MM.1S (cell line): ENCODE results near the gene ZMYM5.
"Not testable (repeated sequence)": the region's sequence is repeated elsewhere in the genome, so short reads cannot be mapped to it uniquely, and the experiment has no call there.

Source experiments
- DNase-seq: peaks from one replicate; pipeline ENCODE4 v3.0.0-alpha.2; 2015
- H2AFZ ChIP-seq: fragments of 300-600 bp; sonication (generic); 2 replicates; pipeline ENCODE4 v1.6.0; 2016; ENCODE audit warnings: antibody characterized with exemption, low read length
- H3F3A ChIP-seq: fragments of 300-600 bp; sonication (generic); 2 replicates; pipeline ENCODE4 v1.6.1; 2016; ENCODE audit warnings: mild to moderate bottlenecking, antibody characterized with exemption, low read length, moderate library complexity, mixed read lengths; ENCODE audit not compliant: insufficient read depth
- H3K27ac ChIP-seq: fragments of 300-600 bp; sonication (generic); 2 replicates; pipeline ENCODE4 v1.5.1; 2016; ENCODE audit warnings: mild to moderate bottlenecking, low read length
- H3K27me3 ChIP-seq: fragments of 300-600 bp; sonication (generic); replicated peaks from 2 replicates; pipeline ENCODE4 v1.6.0; 2016; ENCODE audit warnings: low read length; ENCODE audit not compliant: insufficient read depth
- H3K36me3 ChIP-seq: fragments of 300-600 bp; sonication (generic); replicated peaks from 2 replicates; pipeline ENCODE4 v1.6.1; 2016; ENCODE audit warnings: mild to moderate bottlenecking, low read length, mixed read lengths; ENCODE audit not compliant: insufficient read depth
- H3K4me1 ChIP-seq: fragments of 300-600 bp; sonication (generic); 2 replicates; pipeline ENCODE4 v1.6.1; 2016; ENCODE audit warnings: low read length, mixed read lengths
- H3K4me2 ChIP-seq: fragments of 300-600 bp; sonication (generic); 2 replicates; pipeline ENCODE4 v1.6.0; 2016; ENCODE audit warnings: low read depth, low read length
- H3K4me3 ChIP-seq: fragments of 300-600 bp; sonication (generic); 2 replicates; pipeline ENCODE4 v1.5.1; 2016; ENCODE audit warnings: low read length, mixed read lengths
- H3K79me2 ChIP-seq: fragments of 300-600 bp; sonication (generic); 2 replicates; pipeline ENCODE4 v1.6.1; 2016; ENCODE audit warnings: mixed run types, low read length, mixed read lengths
- H3K9ac ChIP-seq: fragments of 300-600 bp; sonication (generic); 2 replicates; pipeline ENCODE4 v1.6.1; 2016; ENCODE audit warnings: low read length, mixed read lengths
- H3K9me2 ChIP-seq: fragments of 300-600 bp; sonication (generic); replicated peaks from 2 replicates; pipeline ENCODE4 v1.6.1; 2016; ENCODE audit warnings: mild to moderate bottlenecking, low read length, mixed read lengths; ENCODE audit not compliant: insufficient read depth
- H3K9me3 ChIP-seq: fragments of 300-600 bp; sonication (generic); replicated peaks from 2 replicates; pipeline ENCODE4 v1.6.1; 2016; ENCODE audit warnings: mild to moderate bottlenecking, low read length, mixed read lengths; ENCODE audit not compliant: insufficient read depth
- H4K20me1 ChIP-seq: fragments of 300-600 bp; sonication (generic); 2 replicates; pipeline ENCODE4 v1.6.1; 2016; ENCODE audit warnings: mild to moderate bottlenecking, low read length, moderate library complexity, mixed read lengths; ENCODE audit not compliant: insufficient read depth
- CTCF ChIP-seq: fragments of 300-600 bp; sonication (generic); IDR thresholded peaks from 2 replicates; pipeline ENCODE4 v1.5.1; 2016; ENCODE audit warnings: antibody characterized with exemption, low read length, mixed read lengths
- EZH2 ChIP-seq: fragments of 300-600 bp; sonication (generic); optimal IDR thresholded peaks from 2 replicates; pipeline ENCODE3; 2017; ENCODE audit warnings: low read depth, mild to moderate bottlenecking, antibody characterized with exemption, low read length, mixed read lengths
- EZH2phosphoT487 ChIP-seq: fragments of 300-600 bp; sonication (generic); IDR thresholded peaks from 2 replicates; pipeline ENCODE4 v1.6.1; 2018; ENCODE audit warnings: antibody characterized with exemption, low read length

ZMYM5 gene

GRCh38 chr13:19862481-19863313 lies 752 bp downstream of the ZMYM5 start:
- H3K4me3 ChIP-seq = peak overlapping the region; percentile 72
- TF ChIP-seq EZH2 (no peak), CTCF (no peak), EZH2phosphoT487 (no peak)
- H4K20me1 ChIP-seq = no peaks in the 10 kb centered on the region
- no peaks in the 10 kb centered on the region for H3K27me3 ChIP-seq
- no peaks in the 10 kb centered on the region for H3K9me3 ChIP-seq
- peak overlapping the region; percentile 58; the same call in 1 of the 2 replicates for H2AFZ ChIP-seq
- peak overlapping the region; percentile 75 for H3K9ac ChIP-seq
- H3K36me3 ChIP-seq = no peaks in the 10 kb centered on the region
- H3F3A ChIP-seq = 0 out of 2 replicates have a peak, but pooled peaks cover 3% of the 10 kb centered on the region
- H3K9me2 ChIP-seq = no peaks in the 10 kb centered on the region
- DNase-seq = peak; percentile 27
- peak overlapping the region; percentile 69 for H3K4me2 ChIP-seq
- peak overlapping the region; percentile 68; the same call in 1 of the 2 replicates for H3K27ac ChIP-seq
- 0 out of 2 replicates have a peak, but pooled peaks cover 6% of the 10 kb centered on the region for H3K4me1 ChIP-seq
- H3K79me2 ChIP-seq = peaks cover 40% of the 10 kb centered on the region

DNA sequence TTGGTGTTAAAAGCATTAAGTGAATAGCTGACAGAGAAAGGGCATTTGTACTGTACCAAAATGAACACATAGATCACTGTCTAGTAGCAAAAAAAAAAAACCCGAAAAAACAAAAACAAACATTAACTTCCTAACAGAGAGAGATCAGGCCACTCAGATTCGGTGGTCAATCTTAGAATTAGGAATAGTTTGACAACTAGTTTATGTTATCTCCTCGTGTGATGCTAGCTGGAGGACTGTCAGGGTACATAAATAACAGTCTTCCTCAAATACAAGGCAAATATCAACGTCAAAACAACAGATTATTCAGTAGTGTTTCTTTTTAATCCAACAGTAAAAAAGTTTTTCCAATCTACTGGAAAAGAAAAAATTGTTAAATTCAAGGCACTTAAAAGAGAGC lies 1.7 kb downstream of the ZMYM5 start:
- no peaks in the 10 kb centered on the region for H3K9me3 ChIP-seq
- no peak overlapping the region for H2AFZ ChIP-seq
- no peak for TF ChIP-seq EZH2
- 0 out of 2 replicates have a peak, but pooled peaks cover 3% of the 10 kb centered on the region for H3F3A ChIP-seq
- H3K36me3 ChIP-seq = no peaks in the 10 kb centered on the region
- H3K9me2 ChIP-seq = no peaks in the 10 kb centered on the region
- no peaks in the 10 kb centered on the region for H3K27me3 ChIP-seq
- 0 out of 2 replicates have a peak, but pooled peaks cover 6% of the 10 kb centered on the region for H3K4me1 ChIP-seq
- peak overlapping the region; percentile 72 for H3K4me3 ChIP-seq
- H3K79me2 ChIP-seq = peaks cover 48% of the 10 kb centered on the region
- H3K9ac ChIP-seq = peak overlapping the region; percentile 75; the same call in 1 of the 2 replicates
- peak overlapping the region; percentile 69 for H3K4me2 ChIP-seq
- no peak for DNase-seq
- peak overlapping the region; percentile 68; the same call in 1 of the 2 replicates for H3K27ac ChIP-seq
- no peaks in the 10 kb centered on the region for H4K20me1 ChIP-seq

GRCh38 chr13:19860884-19861655 lies 2.4 kb downstream of the ZMYM5 start:
- Histone ChIP-seq H3K9me3 (no peaks in the 10 kb centered on the region), H3K27me3 (no peaks in the 10 kb centered on the region), H3K4me3 (no peak overlapping the region), H2AFZ (no peak overlapping the region), H3K9ac (peak overlapping the region; percentile 75; the same call in 1 of the 2 replicates), H3K4me2 (peak overlapping the region; percentile 69), H4K20me1 (no peaks in the 10 kb centered on the region), H3K36me3 (no peaks in the 10 kb centered on the region), H3K4me1 (0 out of 2 replicates have a peak, but pooled peaks cover 6% of the 10 kb centered on the region), H3K79me2 (peaks cover 54% of the 10 kb centered on the region), H3K27ac (no peak overlapping the region), H3K9me2 (no peaks in the 10 kb centered on the region), H3F3A (0 out of 2 replicates have a peak, but pooled peaks cover 3% of the 10 kb centered on the region)
- no peak for TF ChIP-seq CTCF
- TF ChIP-seq EZH2 = no peak
- TF ChIP-seq EZH2phosphoT487 = no peak
- no peak for DNase-seq

- H3K9me3 ChIP-seq, H3K36me3 ChIP-seq, H3K4me2 ChIP-seq, H2AFZ ChIP-seq, H4K20me1 ChIP-seq, H3K9ac ChIP-seq, H3K27me3 ChIP-seq, H3K4me3 ChIP-seq, DNase-seq, H3K9me2 ChIP-seq, H3K4me1 ChIP-seq, H3K27ac ChIP-seq, H3F3A ChIP-seq: not testable (repeated sequence)
- H3K79me2 ChIP-seq = peaks cover 56% of the 10 kb centered on the region
Measured at GRCh38 chr13:19857637-19858036, 5.8 kb downstream of the ZMYM5 start.
